HuH-7.5 (cell line): ENCODE results near the gene TMEM107.

Experiments used
- DNase-seq: peaks from one replicate; pipeline ENCODE4 v3.0.0; 2011; ENCODE audit warnings: low spot score

Gene TMEM107

GRCh38 chr17:8162233-8162996 is 13.8 kb downstream of the TMEM107 start, which contains the start of gene VAMP2:
Gene VAMP2, minus strand, starts transcription at chr17:8162948. Its CDS starts 69 bp downstream, at chr17:8162879.
- DNase-seq = no peak

DNA sequence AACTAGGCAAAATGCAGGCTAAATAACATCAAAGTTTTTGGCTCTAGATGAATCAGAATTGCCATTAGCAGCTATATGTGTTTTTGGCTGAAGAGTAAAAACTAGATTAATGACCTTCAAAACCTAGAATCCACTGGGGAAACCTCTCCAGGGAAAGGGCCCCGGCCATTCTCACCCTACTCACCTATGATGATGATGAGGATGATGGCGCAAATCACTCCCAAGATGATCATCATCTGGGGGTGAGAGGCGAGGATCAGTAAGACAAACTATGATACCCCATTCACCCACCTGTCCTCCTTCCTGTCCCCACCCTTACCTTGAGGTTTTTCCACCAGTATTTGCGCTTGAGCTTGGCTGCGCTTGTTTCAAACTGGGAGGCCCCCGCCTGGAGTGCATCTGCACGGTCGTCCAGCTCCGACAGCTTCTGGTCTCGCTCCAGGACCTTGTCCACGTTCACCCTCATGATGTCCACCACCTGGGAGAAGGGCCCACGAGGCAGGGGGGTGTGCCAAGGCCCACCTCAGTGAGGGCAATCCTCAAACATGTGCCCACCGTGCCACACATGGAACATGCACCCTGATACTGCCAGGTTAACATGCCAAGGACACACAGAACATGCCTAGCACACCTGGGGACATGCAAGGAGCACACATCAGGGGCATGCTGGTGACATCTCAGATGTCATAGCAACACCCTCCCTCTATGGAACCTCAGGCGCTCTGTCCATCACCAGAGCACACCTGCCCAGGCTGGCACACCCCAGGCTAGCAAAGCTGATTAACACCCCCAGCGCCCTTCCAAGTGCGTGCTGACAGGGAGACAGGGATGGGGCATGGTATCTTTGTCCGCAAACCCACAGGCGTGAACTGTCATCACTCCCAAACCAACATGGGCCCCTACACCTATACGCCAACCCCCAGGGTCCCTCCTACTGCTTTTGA is 14.6 kb downstream of the TMEM107 start:
- no peak for DNase-seq

DNA sequence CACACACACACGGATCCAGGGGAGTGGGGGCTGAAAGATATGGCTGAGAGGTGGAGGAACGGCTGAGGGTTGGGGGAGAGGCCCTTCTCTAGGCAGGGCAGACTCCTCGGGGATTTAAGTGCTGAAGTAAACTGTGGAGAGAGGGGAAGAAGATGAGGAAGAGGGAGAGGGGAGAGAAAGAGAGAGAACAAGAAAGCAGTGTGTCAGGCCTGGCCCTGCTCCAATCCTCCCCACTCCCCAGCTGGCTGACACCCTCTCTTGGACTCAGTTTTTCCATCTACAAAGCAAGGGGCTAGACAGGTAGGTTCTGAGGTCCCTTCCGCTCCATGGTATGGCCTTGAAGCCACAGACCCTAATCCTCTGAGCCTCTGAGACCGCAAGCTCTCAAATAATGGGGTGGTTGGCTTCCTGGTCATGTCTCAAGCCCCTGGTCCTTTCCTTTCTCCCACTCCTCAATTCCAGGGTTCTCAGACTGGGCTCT is 15.4 kb downstream of the TMEM107 start:
- no peak for DNase-seq

- DNase-seq = no peak
These were observed 16.0 kb downstream of the TMEM107 start for GRCh38 chr17:8160224-8160577.

DNA sequence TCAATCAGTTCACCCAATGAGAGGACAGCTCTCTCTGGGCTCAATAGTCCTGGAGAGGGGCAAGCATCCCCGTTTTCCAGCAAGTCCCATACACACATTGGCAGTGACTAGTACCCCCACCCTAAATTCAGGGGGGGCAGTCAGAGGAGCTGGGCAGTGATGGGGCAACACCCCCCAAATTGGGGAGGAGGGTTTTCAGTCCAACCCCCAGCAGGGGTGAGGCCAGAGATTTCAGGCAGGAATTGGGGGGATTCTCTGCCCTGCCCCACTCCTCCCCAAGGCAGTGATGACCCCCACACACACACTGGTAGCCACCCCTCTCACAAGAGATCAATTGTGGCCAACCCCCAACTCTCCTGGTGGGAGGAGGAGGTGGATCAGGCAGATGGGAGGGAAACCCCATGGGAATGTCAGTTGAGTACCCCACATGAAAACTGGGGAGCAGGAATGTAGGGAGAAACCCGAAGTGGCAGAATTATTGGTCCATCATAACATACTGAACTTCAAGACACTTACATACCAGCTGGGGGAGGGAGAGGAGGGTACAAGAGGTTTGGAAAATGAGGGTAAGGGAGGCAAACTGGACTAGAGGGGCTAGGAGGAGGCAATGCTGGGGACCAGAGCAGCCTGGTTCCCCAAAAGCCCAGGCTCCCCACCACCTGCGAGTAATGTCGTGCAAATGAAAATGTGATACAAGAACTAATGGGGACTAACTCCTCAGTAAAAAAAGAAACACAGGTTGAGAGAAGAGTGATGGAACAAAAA is 16.5 kb downstream of the TMEM107 start:
- no peak for DNase-seq

DNA sequence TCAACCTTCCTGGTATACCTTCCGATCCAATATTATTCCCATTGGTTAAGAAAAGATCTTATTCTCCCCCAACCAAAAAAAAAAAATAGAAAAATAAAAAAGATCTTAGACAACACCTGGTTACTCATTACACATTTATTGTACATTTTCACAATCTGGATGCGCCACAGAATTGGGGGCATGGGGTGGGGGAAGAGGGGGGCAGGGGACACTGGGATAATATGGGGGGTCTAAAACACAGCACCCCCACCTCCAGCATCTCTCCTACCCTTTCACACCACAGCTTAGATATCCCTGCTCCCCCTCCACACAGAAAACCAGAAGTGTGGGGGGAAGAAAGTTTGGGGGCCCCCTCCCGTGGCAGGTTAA is 17.2 kb downstream of the TMEM107 start:
- no peak for DNase-seq

- DNase-seq = peak; percentile 82
These were observed 17.7 kb downstream of the TMEM107 start for GRCh38 chr17:8158267-8159031.

DNA sequence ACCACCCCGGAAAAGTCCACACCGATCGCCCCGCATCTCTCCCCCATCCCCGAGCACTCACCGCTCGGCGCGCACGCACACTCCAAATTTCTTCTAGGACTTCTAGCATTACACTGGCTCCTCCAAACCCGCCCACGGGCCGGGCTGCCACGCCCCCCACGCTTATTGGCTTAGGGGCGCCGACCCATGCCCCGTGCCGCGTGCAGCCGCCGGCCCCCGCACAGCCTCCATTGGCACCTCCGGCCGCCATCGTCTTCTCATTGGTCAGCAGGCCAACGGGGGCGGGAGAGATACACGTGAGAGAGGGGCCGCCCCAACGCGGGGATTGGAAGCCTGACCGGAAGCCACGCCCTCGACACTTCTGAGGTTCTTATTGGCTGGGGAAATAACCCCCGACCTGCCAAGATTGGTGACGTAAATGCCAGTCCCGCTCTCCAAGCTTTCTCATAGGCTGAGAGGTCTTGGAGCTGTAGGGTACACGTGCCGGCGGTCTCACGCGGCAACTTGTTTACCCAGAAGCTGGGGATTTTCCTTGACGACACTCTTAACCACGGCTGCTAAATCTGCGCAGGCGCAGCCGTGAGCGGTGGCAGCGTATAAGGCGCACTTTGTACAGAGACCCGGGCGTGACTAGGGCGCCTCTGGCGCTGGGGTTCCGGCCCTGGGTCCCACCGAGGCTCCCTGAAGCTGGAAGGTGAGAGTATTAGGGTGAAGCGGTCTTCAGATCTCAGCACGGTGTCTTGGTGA is 19.8 kb downstream of the TMEM107 start:
- peak; percentile 98 for DNase-seq

- no peak for DNase-seq
These were observed 20.3 kb downstream of the TMEM107 start for GRCh38 chr17:8155996-8156245.

GRCh38 chr17:8155231-8155995 is 20.8 kb downstream of the TMEM107 start:
- DNase-seq = no peak

GRCh38 chr17:8154608-8155155 is 21.5 kb downstream of the TMEM107 start:
- DNase-seq = no peak

DNA sequence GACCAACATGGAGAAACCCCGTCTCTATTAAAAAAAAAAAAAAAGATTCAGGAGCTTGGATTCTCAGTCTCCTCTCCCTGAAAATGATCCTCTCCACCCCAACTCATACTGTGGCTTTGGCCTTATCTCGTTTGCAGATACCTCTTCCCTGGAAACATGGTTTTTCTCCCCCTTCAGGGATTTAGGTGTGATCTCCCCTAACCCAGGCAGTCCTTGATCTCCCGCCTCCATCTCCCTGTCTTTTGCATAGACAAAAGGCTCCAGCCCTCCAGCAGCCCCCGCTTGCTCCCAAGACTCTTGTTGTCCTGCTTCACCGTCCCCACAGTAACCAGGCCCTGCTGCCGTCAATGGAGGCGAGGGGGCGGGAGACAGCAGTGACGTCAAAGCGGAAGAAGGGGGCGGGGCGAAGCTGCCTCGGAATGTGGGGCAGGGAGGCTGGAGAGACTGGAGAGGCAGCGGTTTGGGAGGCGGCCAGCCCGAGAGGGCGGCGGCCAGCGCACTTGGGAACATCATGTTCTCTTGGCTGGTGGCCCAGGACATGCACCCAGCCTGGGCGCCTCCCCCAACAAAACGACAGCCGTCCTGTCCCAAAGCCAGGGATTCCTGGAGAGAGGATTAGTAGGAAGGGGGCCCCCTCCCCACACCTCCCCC is 22.1 kb downstream of the TMEM107 start:
- no peak for DNase-seq

DNA sequence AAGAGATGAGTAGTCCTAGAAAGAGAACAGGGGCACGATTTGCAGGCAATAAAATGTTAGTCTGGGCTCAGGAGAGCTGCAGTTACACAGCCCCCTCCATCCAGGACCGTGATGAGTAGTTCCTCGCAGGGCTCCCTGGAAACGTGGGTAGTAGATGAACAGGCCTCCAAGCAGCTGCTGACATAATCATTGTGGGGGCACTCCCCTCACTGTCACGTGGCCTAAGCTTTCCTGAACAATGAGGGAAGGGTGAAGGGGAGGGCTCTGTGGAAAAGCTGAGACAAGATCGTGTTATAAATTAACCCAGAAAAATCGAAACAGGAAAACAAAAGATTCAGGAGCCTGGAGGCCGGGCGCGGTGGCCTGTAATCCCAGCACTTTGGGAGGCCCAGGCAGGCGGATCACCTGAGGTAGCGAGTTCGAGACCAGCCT is 22.6 kb downstream of the TMEM107 start:
- peak; percentile 82 for DNase-seq

DNA sequence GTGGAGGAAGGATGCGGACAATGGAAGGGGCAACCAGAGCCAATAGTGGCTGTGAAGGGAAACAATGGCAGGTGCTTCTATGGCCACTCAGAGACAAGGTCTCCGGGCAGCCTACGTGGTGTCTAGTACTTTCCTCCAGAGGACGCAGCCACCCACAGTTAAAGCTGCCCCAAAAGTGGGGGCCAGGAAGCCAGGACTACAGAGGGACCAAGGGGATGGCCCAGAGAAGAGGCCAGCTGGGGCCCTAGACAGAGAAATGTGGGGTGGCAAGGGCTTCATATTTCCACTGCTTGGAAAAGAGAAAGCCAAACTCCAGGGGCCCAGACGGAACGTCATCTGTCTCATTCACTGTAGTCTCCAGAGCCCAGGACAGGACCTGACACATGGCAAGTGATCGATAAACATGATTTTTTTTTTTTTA is 23.1 kb downstream of the TMEM107 start:
- DNase-seq = no peak

GRCh38 chr17:8152112-8152775 is 23.9 kb downstream of the TMEM107 start, which contains the start of gene PER1:
Gene PER1, minus strand, starts transcription at chr17:8152404. Its CDS starts 1,698 bp downstream, at chr17:8150706.
- DNase-seq = peak; percentile 97

GRCh38 chr17:8151641-8152111 is 24.5 kb downstream of the TMEM107 start:
- peak; percentile 49 for DNase-seq

DNA sequence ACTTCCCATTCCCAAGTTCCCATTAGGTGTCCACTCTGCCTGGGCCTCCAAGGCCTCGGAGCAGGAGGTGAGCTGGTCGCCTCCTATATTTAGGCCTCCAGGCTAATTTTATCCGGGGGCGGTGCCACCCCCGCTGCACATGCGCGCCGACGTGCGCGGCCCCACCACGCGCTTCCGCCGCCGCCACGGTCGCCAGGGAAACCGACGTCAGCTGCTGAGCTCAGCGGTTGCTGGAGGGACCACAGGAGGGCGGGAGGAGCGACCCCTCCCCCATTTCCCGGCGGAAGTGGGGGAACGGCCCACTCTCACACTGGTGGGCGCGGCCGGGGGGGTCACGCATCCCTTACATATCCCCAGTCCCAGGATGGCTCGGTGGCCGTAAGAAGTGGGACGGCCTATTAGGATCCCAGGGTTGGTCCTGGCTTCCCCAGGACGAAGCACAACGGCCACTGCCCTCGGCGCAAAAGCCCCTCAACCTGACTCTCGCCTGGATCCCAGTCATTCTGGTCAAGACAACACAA is 25.0 kb downstream of the TMEM107 start:
- DNase-seq = no peak
